GM12864 (cell line): ENCODE data around the gene MAP4K1.
A peak's percentile ranks its signal among the peaks of the same experiment; 100 is the strongest.
"Not testable (repeated sequence)": the region's sequence is repeated elsewhere in the genome, so short reads cannot be mapped to it uniquely, and the experiment has no call there.

Experiments
- DNase-seq: peaks from one replicate; pipeline ENCODE4 v3.0.0-alpha.2; 2011; ENCODE audit warnings: low read depth
- H3K4me3 ChIP-seq: 2 replicates; pipeline ENCODE4 v1.5.1; 2011; ENCODE audit warnings: mild to moderate bottlenecking, low read depth, low read length, control low read depth
- TF ChIP-seq, protein P1 (sequence below): IDR thresholded peaks from 2 replicates; pipeline ENCODE4 v1.5.1; 2011; ENCODE audit warnings: low read depth, mild to moderate bottlenecking, moderate library complexity, low read length, control low read depth, inconsistent platforms; ENCODE audit errors: missing control alignments

Gene MAP4K1

DNA sequence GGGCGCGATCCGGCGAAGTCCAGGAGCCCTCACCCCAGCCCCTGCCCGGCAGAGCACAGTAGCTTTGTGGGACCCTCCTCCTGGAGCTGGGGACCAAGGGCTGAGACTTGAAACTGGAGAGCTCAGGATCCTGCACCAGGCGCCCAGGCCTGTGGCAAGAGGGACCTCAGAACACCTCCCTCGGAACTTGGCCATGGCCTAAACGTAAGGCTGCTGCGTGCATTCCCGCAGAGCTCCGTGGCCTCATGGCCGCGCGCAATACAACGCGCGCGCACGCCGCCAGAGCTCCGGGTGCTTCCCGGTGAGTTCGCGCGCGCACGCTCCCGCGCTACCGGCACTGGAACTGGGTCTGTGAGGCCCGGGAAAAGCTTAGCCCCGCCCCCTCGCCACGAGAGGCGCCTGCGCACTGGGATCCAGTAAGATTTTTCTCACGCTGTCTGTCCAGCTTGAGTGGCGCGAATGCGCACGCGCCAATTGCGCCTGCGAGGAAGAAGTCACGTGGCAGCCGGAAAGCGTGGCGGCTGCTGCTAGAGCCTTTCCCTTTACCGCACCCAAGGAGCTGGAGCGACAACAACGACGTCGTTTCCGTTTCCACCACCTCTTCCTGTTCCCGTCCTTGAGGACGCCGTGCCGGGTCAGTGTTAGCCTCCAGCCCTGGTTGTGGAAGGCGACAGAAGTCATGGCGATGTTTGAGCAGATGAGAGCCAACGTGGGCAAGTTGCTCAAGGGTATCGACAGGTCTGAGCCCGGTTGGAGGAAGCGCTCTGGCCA is 1.0 kb upstream of the MAP4K1 start, which contains the start of gene EIF3K:
TSS of gene EIF3K (plus strand) at position 599 of the 771 bp plus-strand sequence. CDS start at position 680, 81 bp downstream.
- TF ChIP-seq, protein P1, sequence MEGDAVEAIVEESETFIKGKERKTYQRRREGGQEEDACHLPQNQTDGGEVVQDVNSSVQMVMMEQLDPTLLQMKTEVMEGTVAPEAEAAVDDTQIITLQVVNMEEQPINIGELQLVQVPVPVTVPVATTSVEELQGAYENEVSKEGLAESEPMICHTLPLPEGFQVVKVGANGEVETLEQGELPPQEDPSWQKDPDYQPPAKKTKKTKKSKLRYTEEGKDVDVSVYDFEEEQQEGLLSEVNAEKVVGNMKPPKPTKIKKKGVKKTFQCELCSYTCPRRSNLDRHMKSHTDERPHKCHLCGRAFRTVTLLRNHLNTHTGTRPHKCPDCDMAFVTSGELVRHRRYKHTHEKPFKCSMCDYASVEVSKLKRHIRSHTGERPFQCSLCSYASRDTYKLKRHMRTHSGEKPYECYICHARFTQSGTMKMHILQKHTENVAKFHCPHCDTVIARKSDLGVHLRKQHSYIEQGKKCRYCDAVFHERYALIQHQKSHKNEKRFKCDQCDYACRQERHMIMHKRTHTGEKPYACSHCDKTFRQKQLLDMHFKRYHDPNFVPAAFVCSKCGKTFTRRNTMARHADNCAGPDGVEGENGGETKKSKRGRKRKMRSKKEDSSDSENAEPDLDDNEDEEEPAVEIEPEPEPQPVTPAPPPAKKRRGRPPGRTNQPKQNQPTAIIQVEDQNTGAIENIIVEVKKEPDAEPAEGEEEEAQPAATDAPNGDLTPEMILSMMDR: no peak
- H3K4me3 ChIP-seq: peak within 1 kb of the TSS; percentile 85
- peak; percentile 97 for DNase-seq

DNA sequence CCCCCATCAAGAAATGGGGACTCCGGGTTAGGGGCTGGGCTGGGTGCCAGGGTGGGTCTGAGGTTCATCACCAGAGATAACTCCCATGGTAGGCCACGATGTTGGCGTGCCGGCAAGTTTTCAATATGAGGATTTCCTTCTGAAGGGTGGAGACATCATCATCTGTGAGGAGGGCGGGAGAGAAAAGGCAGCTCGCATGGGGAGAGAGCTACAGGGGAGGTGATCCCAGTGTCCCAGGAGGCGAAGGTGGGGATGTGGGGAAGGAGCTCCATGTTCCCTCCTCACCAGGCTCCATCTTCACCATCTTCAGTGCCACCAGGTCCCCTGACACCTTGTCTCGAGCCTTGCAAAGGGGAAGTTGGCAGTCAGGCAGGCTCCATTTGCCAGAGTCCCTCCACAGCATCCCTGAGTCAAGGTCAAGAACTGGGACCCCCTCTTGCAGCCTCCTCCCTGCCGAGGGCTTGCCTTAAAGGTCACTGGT is 430 bp downstream of the MAP4K1 start:
- TF ChIP-seq, protein P1: no peak
- no peak for DNase-seq
- H3K4me3 ChIP-seq: peak overlapping the region; percentile 85

DNA sequence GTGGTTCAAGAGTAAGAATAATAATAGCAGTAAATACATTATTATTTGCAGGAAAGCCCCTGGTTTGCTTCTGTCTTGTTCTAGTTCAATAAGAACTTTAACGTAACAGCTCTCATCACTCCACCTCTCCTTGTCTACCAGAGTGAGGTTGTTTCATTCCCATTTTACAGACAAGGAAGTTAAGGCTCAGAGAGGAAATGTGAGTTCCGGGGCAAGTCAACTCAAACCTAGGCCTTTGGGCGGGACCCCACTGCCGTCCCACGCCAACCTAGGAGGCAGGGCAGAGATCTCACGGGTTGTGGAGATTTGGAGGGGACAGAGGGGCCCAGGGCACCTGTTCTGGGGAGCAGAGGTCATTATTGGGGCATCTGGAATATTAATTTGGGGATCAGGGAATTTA is 1.5 kb downstream of the MAP4K1 start:
- TF ChIP-seq, protein P1: no peak
- DNase-seq: no peak
- H3K4me3 ChIP-seq: peak overlapping the region; percentile 85

DNA sequence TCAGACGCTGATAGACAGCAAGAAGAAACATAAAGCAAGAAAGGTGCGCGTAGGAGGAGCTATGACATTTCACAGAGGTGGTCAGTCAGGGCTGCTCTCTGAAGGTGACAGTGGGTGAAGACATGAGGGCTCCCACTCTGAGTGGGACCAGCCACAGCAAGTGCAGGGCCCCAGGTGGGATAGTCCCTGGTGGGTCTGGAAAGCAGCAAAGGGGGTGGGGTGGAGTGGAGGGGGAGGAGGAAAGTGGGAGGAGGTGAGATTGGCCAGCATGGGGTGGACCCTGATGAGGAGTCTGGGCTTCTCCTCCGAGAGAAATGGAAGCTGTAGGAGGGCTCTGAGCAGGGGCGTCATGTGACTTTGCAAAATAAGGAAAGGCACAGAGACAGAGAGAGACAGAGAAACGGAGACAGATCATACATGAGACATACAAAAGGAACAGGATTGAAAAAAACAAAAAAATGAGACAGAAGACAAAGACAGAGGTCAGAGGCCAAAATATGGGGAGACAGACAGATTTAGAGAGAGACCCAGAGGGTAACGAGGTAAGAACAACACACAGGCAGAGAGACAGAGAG is 2.7 kb downstream of the MAP4K1 start:
- DNase-seq: no peak
- TF ChIP-seq, protein P1: no peak
- peak overlapping the region; percentile 27 for H3K4me3 ChIP-seq

DNA sequence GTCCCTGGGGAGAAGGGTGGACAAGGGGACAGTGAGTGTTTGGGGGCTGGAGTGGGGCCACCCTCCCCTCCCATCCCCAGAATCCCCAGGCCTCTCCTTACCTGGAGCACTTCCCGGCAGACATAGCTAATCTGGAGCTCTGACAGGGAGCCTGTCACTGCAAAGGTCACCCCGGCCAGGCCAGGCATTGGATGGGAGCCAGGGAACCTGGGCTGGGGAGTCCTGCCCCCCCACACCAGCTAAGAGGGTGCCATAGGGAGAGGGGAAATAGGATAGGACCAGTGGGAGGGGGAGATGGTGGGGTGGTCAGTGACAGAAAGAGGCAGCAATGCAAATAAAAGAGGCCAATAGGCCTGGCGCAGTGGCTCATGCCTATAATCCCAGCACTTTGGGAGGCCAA is 3.5 kb downstream of the MAP4K1 start:
- H3K4me3 ChIP-seq: no peak overlapping the region
- no peak for DNase-seq
- TF ChIP-seq, protein P1: no peak

DNA sequence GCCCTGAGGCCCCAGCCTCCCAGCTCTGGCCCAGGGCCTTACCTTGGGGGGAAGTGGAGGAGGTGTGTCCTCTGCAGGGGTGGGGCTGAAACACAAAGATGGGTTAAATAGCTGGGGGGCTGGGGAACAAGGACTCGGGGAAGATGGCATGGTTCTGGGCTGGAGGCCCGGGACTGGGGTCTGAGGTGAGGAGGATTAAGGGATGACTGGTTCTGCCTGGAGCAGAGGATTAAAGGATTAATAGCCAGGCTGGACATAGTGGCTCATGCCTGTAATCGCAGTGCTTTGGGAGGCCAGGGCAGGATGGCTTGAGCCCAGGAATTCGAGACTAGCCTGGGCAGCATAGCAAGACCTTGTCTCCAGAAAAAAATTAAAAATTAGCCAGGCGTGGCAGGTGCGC is 11.6 kb downstream of the MAP4K1 start:
- H3K4me3 ChIP-seq: no peak overlapping the region
- TF ChIP-seq, protein P1: no peak
- DNase-seq: no peak

DNA sequence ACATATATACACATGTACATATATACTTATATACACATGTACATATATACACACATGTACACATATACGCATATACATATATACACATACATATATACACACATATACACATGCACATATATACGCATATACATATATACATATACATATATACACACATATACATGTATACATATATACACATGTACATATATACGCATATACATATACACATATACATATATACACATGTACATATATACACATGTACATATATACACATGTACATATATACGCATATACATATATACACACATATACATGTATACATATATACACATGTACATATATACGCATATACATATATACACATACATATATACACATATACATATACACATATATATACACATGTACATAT is 14.9 kb downstream of the MAP4K1 start:
- not testable (repeated sequence) for H3K4me3 ChIP-seq, DNase-seq
